Stomach smooth muscle (tissue), 2 donors: Measurements from ENCODE around the gene TRIM50.
"Not testable (repeated sequence)": the region's sequence is repeated elsewhere in the genome, so short reads cannot be mapped to it uniquely, and the experiment has no call there.

Source experiments
- H3K27ac ChIP-seq: one replicate; pipeline ENCODE4 v1.7.0; 2013; ENCODE audit warnings: mild to moderate bottlenecking, low read length, inconsistent platforms
- H3K27me3 ChIP-seq, 2 donors: one replicate each; pipeline ENCODE4 v1.7.0; 2013; ENCODE audit warnings: low read length in 2 of 2; ENCODE audit not compliant: insufficient read depth in 2 of 2, control insufficient read depth in 1 of 2
- H3K36me3 ChIP-seq, 2 donors: one replicate each; pipeline ENCODE4 v1.7.0; 2013; ENCODE audit warnings: low read length in 2 of 2; ENCODE audit not compliant: control insufficient read depth in 2 of 2, insufficient read depth in 2 of 2
- H3K4me1 ChIP-seq: one replicate; pipeline ENCODE4 v1.7.0; 2013; ENCODE audit warnings: low read length; ENCODE audit not compliant: control insufficient read depth, insufficient read depth
- H3K4me3 ChIP-seq, 2 donors: one replicate each; pipeline ENCODE4 v1.7.0; 2013; ENCODE audit warnings: low read length in 2 of 2
- H3K9ac ChIP-seq, 2 donors: one replicate each; pipeline ENCODE4 v1.7.0; 2013; ENCODE audit warnings: low read length in 2 of 2, mild to moderate bottlenecking in 1 of 2
- H3K9me3 ChIP-seq, 2 donors: one replicate each; pipeline ENCODE4 v1.7.0; 2013; ENCODE audit warnings: low read length in 2 of 2; ENCODE audit not compliant: control insufficient read depth in 2 of 2
- donor health status: healthy.
- donor health status: Pancreatic carcinoma.

Gene TRIM50

GRCh38 chr7:73329861-73330581 is 2.1 kb upstream of the TRIM50 start:
- Histone ChIP-seq H3K27me3 (no peaks in the 10 kb centered on the region), H3K27ac (no peak overlapping the region), H3K4me1 (no peaks in the 10 kb centered on the region), H3K4me3 (no peak overlapping the region), H3K9me3 (no peaks in the 10 kb centered on the region), H3K36me3 (no peaks in the 10 kb centered on the region), H3K9ac (no peak overlapping the region)

DNA sequence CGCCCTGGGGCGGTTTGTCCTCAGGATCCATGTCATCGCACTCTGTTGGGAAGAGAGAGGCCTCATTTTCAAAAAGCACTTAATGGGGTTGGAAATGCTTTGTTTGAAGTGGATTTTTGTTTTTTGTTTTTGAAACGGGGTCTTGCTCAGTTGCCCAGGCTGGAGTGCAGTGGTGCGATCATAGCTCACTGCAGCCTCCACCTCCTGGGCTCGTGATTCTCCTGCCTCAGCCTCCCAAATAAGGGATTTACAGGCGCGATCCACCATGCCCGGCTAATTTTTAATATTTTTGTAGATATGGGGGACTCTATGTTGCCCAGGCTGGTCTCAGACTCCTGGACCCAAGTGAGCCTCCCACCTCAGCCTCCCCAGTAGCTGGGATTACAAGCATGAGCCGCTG is 814 bp upstream of the TRIM50 start:
- H3K9me3 ChIP-seq, result no peaks in the 10 kb centered on the region
- H3K4me1 ChIP-seq, result peaks cover 3% of the 10 kb centered on the region
- no peak overlapping the region for H3K4me3 ChIP-seq

DNA sequence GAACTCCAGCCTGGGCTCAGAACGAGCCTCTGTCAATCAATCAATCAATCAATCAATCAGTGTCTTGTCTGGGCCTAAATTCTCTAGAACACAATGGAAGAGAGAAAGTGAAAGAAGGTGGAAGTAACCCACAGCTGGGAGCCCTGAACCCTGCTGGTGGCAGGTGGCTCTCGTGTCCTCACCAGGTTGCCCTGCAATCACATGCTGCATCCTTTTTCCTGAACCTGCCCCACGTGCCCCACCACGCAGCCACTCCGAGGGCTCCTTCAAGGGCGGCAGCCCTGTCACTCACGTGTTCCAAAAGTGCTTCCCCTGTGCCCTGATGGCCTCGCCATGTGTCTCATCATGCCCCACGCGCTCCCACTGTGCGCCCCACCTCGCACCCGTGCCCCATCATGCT is 433 bp downstream of the TRIM50 start:
- H3K27me3 ChIP-seq, H3K9ac ChIP-seq, H3K4me3 ChIP-seq, H3K36me3 ChIP-seq, H3K27ac ChIP-seq, H3K9me3 ChIP-seq, H3K4me1 ChIP-seq: not testable (repeated sequence)

More for the DNA sequence above, 814 bp upstream of the TRIM50 start:
- H3K9ac ChIP-seq, result no peak overlapping the region
- no peaks in the 10 kb centered on the region for H3K36me3 ChIP-seq
- no peak overlapping the region for H3K27ac ChIP-seq
- no peaks in the 10 kb centered on the region for H3K27me3 ChIP-seq

- not testable (repeated sequence) for H3K9me3 ChIP-seq, H3K9ac ChIP-seq, H3K27ac ChIP-seq, H3K4me3 ChIP-seq, H3K4me1 ChIP-seq, H3K27me3 ChIP-seq, H3K36me3 ChIP-seq
Observed at GRCh38 chr7:73325424-73325823, 2.5 kb downstream of the TRIM50 start.

DNA sequence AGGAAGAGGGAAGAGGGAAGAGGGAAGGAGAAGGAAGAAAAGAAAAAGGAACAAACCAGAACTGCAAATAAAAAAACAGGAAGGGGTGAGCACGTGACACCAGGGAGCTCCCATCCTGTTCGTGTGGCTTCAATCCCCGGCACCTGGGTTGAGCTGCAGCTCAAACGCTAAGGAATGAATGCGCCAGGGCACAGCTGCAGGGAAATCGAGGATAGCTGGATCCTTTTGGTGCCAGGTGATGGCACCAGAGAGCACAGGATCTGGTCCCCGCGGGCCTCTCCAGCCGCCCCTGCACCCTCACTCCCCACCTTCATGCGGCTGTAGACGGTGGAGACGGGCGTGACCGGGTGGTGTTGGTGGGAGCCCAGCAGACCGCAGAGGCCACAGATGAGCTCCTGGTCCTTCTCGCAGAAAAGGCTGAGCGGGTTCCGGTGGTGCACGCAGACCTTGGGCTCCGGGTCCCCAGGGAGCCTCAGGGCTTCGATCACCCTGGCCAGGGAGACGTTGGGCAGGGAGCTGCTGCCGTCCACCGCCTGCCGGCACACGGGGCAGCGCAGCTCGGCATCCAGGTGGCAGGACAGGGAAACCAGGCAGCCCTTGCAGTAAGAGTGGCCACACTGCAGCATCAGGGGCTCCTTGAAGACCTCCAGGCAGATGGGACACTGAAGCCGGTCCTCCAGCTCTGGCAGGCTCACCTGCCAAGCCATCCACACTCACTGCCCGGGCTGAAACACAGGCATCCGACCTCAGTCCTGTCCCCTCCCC is 3.6 kb downstream of the TRIM50 start:
- H3K9ac ChIP-seq, H3K9me3 ChIP-seq, H3K36me3 ChIP-seq, H3K27me3 ChIP-seq, H3K4me1 ChIP-seq, H3K27ac ChIP-seq: not testable (repeated sequence)
- peak overlapping the region; percentile 35 to 49 for H3K4me3 ChIP-seq

- not testable (repeated sequence) for H3K27me3 ChIP-seq, H3K9me3 ChIP-seq, H3K27ac ChIP-seq, H3K4me1 ChIP-seq, H3K36me3 ChIP-seq, H3K9ac ChIP-seq, H3K4me3 ChIP-seq
Observed at GRCh38 chr7:73323434-73324080, 4.3 kb downstream of the TRIM50 start.

DNA sequence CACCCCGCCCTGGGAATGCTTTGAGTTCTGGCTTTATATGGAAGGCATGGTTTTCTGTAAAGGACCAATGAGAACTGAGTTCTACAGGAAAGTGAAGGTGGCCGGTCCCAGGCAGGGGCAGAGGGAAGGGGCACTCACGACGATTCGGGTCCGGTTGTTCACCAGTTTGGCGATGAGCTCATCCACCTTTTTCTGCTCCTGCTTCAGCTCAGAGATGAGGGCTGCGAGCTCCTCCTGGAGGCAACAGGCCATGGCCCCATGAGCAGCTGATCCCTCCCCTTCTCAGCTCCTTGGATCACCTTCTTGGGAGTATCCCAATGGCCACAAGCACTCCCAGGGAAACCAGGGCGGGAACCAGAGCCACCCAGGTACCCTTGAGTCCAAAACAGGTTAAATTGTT is 7.9 kb downstream of the TRIM50 start:
- H3K27ac ChIP-seq, H3K4me3 ChIP-seq, H3K4me1 ChIP-seq, H3K9ac ChIP-seq, H3K27me3 ChIP-seq, H3K9me3 ChIP-seq, H3K36me3 ChIP-seq: not testable (repeated sequence)

DNA sequence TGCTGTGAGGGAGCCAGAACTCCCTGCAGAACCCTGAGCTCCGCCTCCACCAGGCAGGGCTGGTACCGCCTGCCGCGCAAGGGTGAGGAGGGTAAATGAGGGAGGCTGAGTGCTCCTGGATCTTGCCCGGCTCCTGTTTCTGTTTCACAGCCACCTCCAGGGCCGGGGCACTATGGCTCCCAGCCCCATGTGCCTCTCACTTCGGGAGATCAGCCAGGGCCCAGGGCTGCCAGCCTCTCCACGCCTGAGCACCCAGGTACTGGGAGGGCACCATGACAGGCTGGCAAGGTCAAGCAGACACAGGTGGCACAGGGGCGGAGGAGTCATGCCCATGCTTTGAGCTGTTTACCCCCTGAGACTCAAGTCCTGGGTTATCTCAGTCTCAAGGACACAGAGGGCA is 8.3 kb downstream of the TRIM50 start:
- H3K36me3 ChIP-seq, H3K27me3 ChIP-seq, H3K9ac ChIP-seq, H3K4me1 ChIP-seq, H3K9me3 ChIP-seq, H3K4me3 ChIP-seq, H3K27ac ChIP-seq: not testable (repeated sequence)

DNA sequence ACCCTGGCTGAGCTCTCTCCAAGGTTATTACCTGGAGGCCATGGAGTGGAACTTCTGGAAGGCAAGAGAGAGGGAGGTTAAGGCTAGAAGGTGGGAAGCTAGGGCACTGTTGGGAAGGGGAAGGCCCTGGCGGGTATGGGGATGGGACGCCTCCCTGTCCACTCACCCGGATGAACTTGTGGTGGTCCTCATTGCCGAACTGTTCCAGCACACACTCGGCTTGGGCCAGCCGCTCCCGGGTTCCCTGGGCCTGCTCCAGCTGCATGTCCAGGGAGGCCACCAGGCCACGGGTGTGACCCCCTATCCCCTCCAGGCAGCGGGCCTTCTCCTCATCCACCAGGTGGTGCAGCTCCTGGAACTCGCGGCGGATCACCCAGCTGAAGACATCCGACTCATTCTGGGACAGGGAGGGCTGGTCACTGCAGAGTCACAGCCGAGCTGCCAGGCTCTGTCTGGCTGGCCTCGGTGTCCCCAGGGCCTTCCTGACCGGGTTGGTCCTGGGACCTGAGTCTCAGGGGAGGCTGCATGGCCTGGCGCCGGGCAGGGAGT is 9.2 kb downstream of the TRIM50 start:
- H3K9me3 ChIP-seq, H3K9ac ChIP-seq, H3K27ac ChIP-seq, H3K36me3 ChIP-seq, H3K27me3 ChIP-seq, H3K4me3 ChIP-seq, H3K4me1 ChIP-seq: not testable (repeated sequence)

GRCh38 chr7:73316521-73316920 is 11.4 kb downstream of the TRIM50 start:
- no peaks in the 10 kb centered on the region for H3K36me3 ChIP-seq
- H3K27me3 ChIP-seq, result no peaks in the 10 kb centered on the region
- H3K4me3 ChIP-seq, result no peak overlapping the region
- no peak overlapping the region for H3K9ac ChIP-seq
- H3K9me3 ChIP-seq, result no peaks in the 10 kb centered on the region
- H3K27ac ChIP-seq, result no peak overlapping the region
- no peaks in the 10 kb centered on the region for H3K4me1 ChIP-seq

GRCh38 chr7:73314271-73314670 is 13.6 kb downstream of the TRIM50 start:
- Histone ChIP-seq H3K4me1 (peaks cover 2% of the 10 kb centered on the region), H3K36me3 (no peaks in the 10 kb centered on the region), H3K9ac (no peak overlapping the region), H3K4me3 (no peak overlapping the region), H3K27me3 (no peaks in the 10 kb centered on the region), H3K9me3 (no peaks in the 10 kb centered on the region), H3K27ac (no peak overlapping the region)
